ENCODE results near the gene DHRS7.

DNA sequence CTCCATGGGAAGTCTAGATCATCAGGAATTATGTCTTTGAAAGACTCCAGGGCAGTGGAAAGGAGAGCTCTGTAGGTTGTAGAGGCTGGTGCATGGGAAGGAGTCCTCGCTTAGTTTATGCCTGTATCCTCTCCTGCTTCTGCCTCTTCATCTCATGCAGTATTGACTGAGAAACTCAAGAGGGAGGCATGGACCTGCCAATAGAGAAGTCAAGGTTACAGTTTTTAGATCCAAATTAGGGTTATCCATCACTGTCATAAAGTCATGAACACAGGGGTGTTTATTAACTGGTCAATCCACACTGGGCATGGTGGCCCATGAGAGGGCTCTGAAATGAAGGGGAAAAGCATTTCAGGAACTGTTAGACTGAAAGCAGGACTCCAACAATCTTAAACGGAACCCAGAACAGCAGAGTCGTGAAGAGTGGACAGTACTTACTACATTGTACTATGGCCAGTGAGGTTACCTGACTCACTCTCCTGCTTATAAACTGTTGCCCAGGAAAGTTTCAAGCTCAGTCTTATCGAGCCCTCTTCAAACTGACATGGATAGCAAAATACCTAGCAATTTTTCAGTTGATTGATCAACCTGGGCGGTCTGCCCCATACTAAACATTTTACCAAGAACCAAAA lies 30.1 kb upstream of the DHRS7 start:
- TF ChIP-seq YY1 (IDR thresholded peaks at IDR 0.05; ENCODE audit: insufficient read depth, insufficient read length) = no peak
- no peak for TF ChIP-seq ZNF274 (IDR thresholded peaks at IDR 0.05; ENCODE audit: low read depth, low read length)
